SKM-1 (cell line): ENCODE measurements around the gene TFAP2E.

Experiments used
- DNase-seq: peaks from one replicate; lab custom pipeline; 2025; ENCODE audit not compliant: unreplicated experiment; lab: John Stamatoyannopoulos, UW

Gene TFAP2E

DNA sequence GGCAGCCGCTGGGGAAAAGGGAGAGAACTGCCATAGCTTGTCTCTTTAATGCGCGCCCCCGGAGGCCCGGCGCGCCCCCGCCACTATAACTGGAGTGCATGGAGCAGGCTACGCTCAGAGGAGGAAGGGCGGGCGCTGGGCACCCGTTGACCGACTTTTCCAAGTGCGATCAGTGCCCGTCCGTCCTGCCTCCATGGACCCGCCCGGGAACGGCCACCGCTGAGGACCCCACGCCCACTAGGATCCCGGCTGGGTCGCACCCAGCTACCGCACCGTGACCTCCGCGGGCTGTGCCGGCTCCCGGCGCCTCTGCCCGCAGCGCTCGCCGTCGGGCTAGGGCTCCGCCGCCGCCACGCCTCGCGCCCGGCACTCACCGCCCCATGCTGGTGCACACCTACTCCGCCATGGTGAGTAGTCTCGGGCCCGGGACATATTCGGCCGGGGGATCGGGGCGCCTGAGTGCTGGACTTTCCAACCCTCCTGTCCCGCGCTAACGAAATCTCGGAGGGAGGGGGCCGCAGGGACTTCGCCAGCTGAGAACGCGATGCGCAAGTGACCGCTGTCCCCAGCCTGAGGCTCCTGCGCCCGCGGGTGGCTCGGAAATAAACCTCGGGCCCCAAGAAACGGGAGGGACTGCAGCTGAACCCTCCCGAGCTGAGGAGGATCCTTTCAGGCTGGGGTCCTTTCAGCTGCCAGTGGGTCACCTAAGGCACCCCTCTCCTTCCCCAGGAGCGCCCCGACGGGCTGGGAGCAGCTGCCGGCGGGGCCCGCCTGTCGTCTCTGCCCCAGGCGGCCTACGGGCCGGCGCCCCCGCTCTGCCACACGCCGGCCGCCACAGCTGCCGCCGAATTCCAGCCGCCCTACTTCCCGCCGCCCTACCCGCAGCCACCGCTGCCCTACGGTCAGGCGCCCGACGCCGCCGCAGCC, at the start of gene TFAP2E:
TFAP2E (plus strand) TSS at position 117 of the 927 bp plus-strand sequence; CDS start at position 381, 264 bp downstream.
- no peak for DNase-seq

DNA sequence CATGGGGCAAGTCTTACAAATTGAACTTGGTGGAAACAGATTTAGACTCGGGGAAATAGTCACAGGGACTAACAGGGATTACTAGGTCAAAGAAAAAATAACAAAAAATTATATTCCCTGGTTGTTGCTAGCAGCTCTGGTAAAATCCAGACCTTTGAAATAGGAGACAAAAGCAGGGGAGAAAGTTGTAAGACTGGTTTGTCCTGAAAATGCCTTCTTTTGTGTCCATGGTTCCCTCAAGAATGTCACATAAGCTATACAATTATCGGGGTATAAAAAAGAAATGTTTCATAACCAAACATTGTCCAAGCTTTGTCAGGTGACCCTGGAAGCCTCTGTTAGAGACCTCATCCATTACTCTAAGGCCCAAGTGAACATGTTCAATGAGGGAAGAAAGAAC, 49.0 kb upstream of the TFAP2E start:
- DNase-seq: no peak

DNA sequence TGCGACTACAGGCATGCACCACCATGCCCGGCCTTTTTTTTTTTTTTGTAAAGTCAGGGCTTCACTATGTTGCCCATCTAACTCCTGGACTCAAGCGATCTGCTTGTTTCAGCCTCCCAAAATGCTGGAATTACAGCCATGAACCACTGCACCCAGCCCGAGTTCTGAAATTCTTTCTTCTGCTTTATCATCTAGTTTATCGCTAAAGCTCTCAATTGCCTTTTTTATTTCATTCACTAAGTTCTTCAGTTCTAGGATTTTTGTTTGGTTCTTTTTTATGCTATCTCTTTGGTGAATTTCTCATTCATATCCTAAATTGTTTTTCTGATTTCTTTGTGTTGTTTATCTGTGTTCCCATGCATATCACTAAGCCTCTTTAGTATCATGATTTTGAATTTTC, 42.9 kb upstream of the TFAP2E start:
- no peak for DNase-seq

DNA sequence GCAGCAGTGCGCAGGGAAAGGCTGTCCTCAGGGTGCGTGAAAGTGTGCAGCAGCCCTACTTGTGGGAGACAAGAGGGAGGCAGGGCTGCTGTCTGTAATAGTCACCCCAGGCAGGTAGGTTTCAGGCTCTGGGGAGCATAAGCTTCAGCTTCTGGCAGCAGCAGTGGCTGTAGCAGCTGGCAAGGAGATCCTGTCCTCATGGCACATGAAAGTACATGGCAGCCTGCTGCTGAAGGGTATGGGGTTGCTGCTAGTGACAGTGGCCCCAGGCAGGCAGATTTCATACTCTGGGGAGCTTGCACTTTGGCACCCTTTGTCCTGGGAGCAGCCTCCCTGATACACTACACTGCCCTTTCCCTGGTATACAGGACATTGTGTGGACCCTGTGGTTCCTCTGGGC, 42.2 kb upstream of the TFAP2E start:
- no peak for DNase-seq

DNA sequence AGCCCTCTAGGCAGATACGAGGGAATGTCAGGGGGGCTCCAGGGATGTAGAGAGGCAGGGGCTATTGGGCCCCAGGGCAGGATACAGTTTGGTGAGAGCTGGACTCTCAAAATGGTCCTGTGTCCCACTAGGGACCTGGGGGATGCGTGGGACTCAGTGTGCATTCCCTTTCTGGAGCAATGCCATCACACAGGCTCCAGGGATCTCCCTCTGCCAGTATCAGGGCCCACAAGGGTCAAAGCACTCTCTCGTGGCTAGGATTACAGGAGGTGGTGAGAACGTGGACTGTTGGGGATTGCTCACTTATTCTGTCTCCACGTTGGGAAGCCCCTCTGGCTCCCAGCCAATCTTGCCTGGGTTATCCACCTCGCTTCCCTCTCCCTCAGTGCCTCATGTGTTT, 41.7 kb upstream of the TFAP2E start:
- no peak for DNase-seq

DNA sequence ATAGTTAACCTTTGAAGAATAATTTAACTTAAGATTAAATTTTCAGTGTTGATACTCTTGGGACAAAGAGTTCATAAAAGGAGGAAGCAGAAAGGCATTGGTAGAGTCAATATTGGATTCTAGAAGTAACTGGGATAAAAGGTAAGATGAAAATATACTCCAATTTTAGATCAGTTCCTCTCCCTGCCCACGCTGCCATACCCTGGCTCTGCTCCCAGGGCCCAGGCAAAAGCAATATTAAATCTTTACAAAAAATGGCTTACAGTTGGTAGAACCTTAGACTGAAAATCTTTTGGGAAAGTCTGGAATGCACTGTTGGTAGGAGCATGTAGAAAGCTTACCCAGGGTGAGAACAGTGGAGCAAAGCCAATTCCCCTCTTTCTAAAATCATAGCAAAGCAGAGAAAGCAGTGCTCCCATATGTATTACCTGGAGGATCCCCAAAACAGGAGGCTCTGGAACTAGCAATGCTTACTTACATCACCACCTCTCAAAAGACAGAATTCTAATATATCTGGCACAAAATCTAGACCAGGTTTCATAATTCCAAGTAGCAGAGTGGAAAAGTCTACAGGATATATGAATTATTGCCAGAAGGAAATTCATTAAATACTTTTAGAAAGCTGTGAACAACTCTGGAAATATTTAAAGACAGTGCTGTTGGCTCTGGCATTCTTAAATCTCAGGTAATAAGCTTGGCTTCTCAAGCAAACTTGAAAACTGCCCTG, 40.5 kb upstream of the TFAP2E start:
- DNase-seq: no peak

DNA sequence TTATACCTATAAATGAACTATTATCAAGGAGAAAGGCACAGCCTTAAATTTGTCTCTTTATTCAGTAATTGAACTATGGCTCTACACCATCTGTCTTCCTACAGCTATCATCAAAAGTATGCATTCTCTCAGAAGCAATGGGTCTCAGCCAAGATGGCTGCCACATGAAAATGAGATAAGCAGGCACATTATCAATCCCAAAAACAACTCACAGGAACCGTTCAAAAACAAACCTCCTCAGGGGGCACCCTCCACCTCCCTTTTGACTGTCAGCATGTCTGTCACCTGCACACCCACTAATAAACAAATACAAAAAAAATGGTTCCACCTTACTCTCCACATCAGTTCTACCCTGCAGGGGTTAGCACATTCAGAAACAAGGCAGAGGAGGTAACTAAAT, 39.5 kb upstream of the TFAP2E start:
- DNase-seq: no peak

DNA sequence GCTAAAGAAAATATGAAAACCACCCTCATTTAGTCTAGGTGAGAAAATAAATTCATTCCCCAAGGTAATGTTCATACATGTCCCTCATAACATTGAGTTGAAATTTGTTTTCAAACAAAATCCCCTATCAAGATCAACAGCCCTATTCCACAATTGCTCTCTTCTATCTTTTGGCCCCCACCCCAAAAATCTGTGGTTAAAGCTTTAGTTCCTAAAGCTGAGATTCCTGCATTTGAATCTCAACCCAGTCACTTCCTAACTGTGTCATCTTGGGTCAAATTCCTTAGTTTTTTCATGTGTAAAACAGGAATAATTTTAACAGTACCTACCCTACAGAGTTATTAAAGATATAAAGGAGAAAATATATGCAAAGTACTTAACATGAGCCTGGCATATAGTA, 37.9 kb upstream of the TFAP2E start:
- DNase-seq: no peak

DNA sequence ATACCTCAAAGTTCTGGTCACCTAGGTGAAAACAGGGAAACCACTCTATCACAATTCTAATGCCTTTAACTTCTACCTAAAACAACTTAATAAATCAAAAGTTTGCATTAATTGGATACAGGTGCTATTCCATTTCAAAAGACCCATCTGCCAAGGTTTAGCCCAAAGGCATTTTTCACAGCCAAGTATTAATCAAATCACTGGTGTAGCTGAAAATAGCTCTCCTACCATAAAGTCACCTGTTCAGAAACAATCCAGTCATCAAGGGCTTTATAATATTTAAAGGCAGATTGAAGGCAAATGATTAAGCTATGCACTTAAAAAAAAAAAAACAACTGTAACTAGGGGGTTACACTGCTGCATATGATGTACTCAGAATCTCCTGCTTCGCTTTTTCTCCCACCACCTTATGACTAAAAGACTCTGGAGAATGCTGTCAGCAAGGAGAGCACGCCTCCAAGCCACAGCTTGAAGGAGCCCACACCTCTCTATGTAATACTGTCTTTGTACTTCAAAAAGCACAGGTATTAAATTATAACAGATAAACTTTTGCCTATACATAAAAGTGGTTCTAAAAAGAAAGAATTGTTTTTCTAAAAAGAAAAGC, 36.5 kb upstream of the TFAP2E start:
- no peak for DNase-seq

DNA sequence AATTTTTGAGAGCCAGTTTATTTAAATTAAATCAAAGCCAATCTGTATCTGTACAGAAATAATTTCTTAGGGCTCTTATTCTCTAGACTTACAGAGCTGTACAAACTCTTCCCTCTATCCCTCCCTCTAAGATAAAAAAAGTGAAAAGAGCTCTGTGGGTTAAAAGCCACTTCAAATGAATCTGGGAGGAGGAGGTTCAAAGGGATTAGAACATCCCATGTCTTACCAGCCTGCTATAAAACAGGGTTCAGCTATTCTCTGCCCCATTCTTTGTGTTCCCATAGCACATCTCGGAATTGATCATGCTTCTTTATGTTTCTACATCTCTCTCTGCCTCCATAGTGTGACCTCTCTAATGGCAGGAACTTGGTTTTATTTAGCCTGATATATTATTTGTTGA, 35.3 kb upstream of the TFAP2E start:
- DNase-seq: no peak

DNA sequence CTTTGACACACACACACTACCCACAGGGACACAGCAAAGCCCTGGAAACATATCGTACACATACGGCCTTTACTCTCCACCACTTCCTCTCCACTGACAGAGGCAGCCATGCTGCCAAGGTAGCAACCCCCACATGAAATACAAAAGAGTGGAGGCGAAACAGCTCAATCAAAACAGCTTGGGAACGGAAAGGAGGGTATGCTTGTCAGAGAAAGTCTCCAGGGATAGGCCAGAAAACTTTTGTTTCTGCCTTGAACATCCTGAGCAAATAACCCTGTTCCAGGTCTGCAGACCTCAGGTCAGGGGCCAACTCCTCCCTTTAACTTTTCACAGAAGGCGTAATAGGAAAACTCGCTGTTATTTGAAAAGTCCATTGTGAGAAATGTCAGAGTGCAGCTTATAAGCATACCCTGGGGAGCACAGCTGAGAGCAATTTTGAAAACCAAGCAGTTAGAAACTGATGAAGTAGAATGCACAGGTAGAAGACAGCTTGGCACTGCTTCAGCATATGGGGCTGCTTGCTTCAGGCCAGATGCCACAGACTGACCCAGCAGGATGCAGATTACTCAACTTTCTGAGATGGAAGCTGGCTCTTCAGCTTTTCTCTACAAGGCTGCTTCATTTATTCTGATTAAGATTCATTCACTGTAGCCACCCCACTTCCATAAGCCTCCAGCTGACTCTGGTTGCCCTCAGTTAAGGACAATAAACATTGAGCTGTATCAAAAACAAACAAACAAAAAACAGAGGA, 33.9 kb upstream of the TFAP2E start:
- no peak for DNase-seq

DNA sequence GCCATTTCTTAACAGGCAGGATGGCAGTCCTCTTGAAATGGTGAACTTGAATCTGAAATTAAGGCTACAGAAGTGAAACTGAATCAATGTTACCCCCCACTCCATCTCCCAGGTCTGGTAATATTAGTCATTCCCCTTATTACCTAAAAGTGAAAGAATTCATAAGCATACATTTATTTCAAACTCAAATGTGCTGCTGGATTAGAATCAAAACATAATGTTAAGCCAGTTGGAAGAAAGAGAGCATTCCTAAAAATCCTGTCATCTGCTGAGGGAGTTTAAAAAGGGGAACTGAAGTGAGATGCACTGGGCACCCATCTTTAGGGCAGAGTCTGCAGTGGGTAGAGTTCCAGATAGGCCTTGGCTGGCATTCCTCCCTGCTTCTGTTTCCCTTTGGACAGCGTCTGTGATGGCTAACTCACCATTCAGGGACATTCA, 33.3 kb upstream of the TFAP2E start:
- no peak for DNase-seq

DNA sequence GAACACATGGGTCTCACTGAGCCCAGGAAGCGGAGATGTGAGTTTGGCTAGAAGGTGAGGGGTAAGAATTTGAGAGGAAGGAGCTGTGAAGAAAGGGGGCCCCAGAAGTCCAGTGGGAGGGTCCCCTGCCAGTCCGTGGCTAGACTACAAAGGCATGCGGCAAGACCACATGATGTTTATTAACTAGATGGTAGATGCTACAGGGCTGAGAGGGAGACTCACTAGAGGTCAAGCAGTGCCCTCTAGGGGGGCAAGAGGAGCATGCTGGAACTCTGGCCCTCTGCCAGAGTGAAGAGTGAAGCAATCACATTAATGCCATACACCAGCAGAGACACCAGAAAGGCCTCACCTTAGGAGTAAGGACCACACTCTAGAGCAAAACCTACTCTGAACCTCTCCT, 28.1 kb upstream of the TFAP2E start:
- no peak for DNase-seq

DNA sequence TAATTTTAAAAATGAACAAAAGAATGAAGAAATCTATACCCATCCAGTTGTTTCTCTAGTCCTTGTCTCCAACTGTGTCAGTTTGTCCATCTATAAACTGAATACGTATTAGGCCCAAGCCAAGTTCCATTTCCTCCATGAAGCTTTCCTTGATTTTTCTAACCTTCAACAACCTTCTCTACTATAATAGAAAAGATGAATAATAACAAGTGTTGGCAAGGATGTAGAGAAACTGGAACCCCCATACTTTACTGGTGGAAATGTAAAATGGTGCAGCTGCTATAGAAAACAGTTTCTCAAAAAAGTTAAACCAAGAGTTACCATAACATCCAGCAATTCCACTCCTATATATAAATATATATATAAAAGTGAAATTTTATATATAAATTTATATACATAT, 26.5 kb upstream of the TFAP2E start:
- no peak for DNase-seq

DNA sequence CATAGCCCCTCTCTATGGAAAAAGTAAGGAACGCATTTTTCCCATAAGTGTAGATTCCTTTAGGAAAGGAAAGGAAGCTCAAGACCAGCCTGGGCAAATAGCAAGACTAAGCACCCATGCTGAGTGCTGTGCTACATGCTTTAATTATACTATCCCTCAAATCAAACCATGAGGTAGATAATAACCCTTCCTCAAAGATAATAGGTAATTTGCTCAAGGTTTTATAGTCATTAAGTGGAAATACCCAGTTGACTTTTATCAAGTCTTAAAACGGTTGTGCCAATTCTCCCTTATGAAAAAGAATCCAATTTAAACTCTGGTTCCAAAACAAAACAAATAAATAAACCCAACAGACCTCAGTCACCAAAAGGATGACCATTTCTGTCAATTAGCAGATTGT, 19.3 kb upstream of the TFAP2E start:
- no peak for DNase-seq

DNA sequence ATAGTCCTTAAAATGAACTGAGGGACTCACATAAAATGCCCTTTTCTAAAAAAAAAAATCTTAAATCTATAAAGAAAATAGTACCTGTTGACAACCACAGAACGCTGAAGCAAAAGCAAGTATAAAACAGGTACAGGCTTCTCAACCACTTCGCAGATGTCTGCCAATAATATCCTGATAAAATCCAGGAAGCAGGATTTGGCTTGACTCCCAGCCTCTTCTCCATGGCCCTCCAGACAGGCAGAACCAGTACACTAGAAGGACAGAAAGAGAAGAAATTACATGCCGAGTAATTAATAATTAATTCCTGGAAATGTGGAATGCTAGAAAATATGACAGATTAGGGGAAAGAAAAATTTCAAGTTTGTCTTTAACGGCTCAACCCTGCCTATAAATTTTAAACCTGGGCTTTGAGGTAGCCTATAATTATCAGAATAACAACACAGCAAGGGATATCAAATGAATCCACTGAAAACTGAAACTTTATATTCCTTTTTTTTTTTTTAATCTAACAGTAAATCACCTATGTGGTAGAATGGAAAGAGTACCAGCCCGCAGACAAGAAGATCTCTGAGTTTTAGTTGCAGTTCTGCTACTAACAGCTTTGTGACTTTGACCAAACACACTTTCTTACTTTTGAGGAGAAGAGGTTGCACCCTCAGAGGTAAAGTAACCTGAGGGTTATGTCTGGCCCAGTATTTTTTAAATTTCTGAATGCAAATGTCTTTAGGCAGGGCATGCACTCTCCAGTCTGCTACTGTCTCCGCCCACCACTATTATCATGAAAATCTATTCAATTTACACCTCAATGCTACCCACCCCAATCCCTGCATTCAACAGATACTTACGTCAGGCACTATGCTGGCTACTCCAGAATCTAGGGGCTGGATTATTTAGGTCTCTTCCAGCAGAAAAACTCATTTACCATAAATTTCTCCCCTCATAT, 18.6 kb upstream of the TFAP2E start:
- no peak for DNase-seq

DNA sequence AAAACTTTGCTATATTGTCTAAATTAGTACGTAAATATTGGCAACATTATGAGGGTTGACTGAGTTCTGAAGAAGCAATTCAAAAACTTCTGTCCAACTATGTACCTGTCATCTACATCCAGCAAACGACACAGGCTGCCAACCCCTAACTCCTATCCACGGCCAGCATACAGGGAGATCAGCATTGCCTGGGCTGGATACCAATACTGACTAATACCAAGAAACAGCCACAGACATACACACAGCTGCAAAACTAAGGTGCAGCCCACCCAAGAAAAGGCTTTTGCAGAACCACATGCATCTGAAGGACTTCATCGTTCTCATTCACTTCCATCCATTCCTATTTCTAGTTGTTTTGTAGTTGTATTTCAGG, 17.9 kb upstream of the TFAP2E start:
- DNase-seq: no peak

DNA sequence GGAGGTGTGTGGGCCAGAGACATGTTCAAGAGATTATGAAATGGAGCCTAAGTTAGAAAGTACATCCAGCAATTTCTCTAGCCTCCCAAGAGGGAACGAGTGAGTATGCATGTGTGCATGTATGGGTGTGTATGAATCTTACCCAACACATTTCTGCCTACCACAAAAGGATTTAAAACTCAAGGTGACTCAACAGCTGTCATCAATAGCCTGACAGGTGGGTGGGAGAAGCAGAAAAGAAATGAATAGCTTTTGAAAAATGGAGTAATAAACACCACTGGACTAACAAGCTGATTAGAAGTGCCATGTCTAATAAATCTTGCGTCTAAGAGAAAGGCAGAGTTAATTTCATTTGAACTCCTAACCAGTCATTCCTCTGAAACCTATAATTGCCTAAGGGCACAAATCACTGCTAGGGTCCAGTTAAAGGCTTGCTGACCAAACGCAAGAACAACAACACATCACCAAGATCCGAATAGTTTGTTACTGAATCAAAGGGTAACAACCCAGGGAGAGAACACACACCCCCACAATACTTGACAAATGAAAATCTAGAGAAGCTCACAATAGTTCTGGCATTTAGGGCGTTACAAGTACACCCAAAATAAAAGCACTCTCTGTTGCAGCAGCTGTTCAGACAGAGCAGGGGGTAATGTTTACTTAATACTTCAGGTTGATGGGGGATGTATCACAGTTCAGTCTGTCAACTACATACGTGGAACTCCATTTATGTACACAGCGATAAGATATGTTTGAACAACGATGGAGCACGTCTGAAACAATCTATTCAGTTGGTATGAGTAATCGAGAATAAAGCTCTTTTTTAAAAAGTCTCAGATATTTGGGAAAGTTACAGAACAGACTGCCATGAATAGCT, 17.3 kb upstream of the TFAP2E start:
- no peak for DNase-seq

DNA sequence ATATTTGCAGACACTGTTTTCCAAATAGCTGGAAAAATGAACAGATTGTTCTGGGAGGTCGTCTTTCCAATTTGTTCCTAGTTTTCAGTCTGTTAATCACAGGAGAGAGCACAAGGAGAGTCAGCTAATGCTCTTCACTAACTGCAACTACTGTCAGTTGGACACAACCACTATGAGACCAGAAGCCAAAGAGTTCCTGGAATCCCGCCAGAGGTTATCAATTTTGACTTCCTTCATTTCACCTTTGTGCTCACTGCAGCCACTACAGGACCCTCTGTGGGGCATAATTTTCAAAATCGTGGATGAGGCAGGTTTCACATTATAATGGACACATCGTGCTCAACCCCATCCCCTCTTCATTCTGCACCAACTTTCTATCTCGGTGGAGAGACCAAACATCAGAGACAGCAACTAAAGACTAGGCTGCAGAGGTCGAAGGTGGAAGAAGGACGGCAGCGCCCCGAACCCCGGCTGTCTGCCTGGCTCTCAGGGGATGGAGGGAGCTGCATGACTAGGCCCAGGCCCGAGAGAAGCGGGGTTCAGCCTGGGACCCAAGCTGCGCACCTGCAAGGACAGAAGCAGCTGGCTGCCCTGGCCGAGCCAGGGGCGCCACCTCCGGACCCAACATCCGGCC, 16.5 kb upstream of the TFAP2E start:
- DNase-seq: no peak
